GM21786 (cell line): ENCODE results near the gene CEP95.
"Not testable (repeated sequence)": the region's sequence is repeated elsewhere in the genome, so short reads cannot be mapped to it uniquely, and the experiment has no call there.

ENCODE experiments used
- ATAC-seq: cut with Tn5 transposase; IDR thresholded peaks from one replicate; pipeline ENCODE4 v1.9.1; 2021; ENCODE audit not compliant: unreplicated experiment

Gene CEP95

DNA sequence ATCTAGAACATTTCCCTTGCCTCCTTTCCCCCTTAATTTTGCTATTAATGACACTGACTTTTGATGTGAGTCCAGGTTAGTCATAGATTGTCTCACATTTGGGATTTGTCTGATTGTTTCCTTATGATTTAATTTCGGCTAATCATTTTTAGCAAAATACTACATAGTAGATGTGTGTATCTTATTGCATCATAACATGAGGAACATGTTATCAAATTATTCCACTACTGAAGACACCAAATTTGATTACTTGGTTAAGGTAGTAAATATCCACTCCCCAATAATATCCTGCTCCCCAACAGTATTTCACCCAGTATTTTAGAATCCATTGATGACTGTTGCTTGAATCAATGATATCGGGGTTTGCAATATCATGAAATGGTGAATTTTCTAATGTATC is 12.7 kb upstream of the CEP95 start:
- no peak for ATAC-seq

DNA sequence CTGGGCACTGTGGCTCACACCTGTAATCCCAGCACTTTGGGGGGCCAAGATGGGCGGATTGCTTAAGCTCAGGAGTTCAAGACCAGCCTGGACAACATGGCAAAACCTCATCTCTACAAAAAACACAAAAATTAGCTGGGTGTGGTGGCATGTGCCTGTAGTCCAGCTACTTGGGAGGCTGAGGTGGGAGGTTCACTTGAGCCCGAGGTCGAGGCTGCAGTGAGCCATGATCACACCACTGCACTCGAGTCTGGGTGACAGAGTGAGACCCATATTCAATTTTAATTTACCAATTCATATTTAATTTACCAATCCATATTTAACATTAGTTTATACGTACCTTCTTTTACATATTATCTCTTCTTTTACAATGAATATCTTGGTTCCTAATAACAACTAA is 11.5 kb upstream of the CEP95 start:
- not testable (repeated sequence) for ATAC-seq

DNA sequence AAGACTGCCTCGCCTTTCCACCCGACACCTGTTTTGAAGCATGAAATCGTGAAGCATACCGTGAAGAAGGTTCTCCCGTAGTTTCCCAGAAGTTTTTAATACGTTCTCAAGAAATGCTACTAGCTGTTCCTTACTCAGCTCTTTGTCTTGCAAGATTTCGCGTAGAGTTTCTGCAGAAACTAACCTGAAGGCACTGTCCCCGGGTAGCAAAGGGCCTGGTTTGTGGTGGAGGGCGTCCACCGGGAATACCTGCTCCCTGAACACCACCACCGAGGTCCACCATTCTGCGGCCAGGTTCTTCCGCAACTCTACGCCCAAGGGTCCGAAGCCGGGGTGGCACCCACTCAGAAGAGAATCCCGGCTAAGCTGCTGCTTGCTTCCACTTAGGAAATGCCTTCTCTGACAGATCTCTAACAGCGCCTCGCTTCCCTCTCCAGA is 10.4 kb upstream of the CEP95 start:
- ATAC-seq: no peak

DNA sequence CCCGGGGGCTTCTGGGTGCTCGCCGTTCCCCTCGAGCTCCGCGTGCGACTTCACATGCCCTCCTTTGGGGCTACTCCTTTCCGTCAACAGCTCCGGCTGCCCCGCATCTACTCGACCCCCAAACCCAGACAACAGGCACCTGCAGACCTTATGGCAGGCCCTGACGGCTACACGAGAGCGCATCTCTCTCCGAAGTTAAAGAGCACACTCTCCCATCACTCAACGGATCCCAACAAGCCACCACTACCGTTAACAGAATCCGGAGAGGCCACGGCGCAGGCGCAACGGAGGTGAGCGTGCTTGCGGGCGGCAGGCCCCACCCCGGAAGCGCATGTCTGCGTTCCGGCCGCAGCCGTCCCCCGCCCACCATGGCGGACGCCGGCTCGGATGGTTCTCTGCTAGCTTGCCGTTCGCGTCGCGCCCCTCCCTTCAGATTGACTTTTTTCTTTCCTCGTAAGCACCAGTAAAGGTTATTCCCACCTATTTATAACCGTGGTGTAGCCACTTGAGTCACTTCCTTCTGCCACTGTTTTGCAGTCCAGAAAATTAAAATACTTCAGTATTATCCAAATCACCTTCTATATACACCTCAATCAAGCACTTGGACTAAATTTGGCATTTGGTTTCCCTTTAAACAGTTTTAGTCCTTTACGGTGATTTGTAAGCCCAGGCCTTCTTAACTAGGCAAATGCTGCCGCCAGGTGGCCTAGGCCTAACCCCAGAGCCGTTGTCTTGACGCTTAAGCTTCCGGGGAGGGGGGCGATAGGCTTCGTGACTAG is 9.8 kb upstream of the CEP95 start, which contains the start of gene POLG2:
Gene POLG2, minus strand, starts transcription at position 269 of the 779 bp plus-strand sequence. Its CDS starts 86 bp downstream, at position 183.
- ATAC-seq: peak; percentile 73

DNA sequence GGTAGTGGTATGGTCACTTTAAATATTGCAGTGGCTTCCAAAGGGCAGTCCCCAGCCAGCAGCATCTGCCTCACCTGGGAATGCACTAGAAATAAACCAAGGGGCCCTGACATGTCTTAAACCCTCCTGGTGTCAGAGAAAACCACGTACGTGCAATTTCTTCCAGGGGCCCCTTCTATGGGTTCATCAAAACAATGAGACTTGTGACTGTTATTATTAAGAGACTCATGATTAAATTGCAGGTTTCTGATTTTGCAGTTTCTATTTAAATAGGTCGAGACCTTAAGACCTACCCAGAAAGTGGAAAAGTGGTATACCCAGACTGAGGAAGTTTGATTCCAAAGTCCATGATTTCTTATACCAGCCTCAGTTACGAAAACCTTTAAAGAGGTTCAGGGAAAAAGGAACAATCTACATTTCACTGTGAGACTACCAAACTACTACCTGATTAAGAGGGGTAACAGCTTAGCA is 9.2 kb upstream of the CEP95 start:
- no peak for ATAC-seq

DNA sequence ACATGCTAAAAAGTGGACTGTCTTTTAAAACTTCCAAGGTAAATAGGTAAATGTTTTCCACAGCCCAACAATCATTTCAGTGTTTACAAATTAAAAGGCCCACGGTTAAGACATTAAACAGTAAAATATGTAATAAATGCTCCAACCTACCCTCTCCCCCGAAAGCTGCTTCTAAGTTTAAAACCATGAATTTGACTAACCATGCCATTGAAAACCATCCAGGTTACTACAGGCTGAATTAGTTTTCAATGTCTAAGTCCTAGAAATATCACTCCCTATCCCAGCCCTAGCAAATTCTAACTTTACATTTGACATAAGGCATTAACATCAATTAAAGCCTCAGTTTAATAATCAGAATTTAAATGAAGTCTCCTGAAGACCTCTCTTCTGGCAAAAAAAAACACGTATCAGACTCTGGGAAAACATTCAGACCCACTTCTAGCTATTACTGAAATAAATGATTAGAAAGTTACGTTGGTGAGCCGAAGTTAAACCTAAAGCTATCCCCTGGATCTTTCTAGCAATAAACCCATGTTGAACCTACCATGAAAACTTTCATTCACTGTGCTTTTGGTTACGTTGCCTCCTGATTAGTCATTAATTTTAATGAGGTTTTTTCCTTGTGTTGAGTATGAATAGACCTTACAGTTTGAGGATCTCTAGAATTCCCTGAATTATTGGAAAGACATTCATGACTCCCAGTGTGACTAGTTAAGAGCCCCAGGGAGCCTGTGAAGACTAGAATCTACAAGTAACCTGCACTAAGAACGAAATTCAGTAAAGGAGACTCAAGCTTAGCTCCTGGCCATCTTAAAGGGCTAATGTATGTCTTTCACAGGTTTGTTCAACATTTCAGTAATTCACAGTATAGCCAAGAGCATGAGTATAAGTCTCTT is 8.2 kb upstream of the CEP95 start:
- no peak for ATAC-seq

DNA sequence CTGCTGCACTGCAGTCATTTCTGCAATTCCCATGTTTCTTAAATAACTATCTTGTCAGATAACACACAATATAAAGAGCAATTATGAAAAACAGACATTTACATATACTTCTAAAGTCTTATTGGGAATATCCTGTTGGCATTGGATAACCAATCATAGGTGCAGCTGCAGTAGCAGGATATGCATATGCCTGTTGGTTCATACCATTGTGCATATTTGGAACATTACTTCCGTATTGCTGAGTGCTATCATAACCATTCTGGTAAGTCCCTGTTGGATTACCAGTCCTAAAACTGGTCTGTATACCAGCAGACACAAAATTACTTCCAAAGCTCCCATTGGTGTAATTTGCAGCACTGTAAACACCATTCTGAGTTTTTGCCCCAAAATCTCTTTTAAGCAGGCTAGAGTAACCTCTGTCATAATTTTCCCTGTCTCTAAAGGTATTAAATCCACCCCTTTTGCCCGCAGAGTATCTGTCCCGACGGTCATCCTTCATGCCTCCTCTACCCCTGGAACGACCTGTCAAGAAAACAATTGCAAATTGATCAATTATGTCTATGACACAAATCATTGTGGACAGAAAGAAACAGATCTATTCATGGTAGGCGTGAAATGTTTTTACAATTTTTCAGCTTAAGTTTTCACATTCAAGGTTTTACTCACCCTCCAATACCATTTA is 6.8 kb upstream of the CEP95 start:
- no peak for ATAC-seq

DNA sequence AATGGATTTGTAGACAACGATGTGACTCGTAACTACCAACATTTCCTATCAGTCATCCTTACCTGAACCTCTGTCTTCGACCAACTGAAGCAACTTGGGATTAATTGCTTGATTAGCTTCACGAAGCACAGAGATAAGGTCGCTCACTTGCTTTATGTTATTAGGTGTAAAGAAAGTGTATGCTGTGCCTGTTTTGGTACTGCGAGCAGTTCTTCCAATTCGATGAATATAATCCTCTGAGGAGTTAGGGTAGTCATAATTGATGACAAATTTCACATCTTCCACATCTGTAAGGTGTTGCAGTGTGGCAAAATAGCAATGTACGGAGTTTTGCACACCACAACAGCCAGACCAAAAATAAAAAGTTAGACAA is 6.3 kb upstream of the CEP95 start:
- no peak for ATAC-seq

DNA sequence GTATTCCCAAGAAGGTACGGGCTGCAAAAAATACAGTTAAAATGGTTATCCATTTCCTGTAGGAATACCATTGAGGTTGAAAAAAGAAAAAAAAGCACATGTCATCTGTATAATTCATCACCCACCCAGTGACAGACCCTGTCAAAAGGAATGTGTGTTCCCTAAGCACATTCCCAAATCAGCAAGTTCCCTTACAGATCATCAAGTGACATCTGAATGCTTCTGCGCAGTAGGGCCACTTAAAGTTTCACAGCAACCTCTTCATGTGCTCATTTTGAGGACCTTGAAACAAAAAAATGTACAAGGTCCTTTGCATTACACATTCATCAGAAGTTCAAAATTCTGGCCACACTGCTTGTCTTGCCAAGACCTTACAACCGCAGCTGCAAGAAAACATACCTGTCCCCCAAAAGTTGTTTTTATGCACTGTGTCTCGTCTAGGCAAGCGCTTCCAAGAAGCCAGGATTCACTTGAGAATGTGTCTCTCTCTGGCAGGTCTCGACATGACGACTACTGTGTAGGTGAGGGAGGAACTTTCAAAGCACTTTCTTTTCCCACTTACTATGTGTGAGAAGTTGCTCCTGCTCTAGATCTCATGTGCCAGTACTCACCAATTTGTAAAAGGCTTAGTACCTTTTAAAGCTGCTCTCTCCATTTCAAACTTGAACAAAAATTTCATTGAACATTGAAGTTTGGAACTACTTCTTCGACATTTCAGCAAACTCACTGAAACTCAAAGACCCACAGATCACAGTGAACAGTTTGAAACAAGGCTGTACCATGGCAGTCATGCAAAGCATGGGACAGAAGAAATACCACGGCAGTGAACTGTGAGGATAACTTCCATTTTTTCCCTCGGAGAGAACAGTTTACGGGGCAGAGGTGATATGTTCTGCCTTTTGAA is 5.7 kb upstream of the CEP95 start:
- no peak for ATAC-seq

DNA sequence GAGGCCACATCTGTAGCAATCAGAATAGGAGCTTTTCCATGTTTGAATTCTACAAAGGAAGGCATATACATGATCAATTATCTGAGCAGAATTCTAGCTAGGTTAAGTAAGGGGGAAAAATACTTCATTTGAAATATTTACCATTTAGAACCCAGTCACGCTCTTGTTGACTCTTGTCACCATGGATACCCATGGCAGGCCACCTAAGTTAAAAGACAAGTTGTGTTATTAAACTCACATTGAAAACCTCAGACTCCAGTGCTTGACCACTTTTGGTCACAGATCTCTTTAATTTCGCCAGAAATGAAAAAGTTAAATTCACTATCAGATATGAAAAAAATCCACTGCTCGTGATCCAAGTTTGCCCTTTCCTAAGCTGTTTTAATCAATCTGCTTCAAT is 4.8 kb upstream of the CEP95 start:
- no peak for ATAC-seq

DNA sequence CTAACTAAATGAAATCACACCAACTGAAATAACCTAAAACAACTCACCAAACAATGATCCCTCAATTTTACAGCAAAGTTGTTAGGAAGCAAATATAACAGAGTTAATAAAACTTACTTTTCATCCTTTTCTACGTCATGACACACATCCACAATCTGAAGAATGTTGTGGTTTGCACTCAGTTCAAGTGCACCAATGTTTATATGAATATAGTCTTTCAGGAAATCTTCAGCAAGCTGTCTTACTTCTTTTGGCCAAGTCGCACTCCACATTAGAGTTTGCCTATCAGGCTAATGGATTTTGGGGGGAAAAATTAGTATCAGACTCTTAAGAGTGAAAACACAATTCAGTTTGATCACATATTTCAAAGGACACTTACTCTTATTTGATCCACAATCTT is 4.0 kb upstream of the CEP95 start:
- ATAC-seq: no peak

DNA sequence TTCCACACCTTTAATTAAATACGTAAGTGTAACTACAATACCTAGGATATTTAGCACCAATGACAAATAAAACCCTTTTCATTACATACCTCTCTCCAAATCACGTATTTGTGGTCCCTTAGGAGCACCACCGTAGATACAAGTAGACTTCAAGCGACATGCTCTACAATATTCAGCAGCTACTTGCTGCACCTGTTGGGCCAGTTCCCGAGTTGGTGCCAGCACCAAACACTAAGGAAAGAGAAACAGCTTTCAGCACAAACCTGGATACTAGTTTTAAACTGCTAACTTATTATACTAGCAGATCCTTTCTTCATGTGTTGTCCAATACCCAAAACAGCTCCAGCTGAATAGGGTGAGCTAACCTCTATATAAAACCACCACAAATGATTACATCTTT is 3.4 kb upstream of the CEP95 start:
- no peak for ATAC-seq

DNA sequence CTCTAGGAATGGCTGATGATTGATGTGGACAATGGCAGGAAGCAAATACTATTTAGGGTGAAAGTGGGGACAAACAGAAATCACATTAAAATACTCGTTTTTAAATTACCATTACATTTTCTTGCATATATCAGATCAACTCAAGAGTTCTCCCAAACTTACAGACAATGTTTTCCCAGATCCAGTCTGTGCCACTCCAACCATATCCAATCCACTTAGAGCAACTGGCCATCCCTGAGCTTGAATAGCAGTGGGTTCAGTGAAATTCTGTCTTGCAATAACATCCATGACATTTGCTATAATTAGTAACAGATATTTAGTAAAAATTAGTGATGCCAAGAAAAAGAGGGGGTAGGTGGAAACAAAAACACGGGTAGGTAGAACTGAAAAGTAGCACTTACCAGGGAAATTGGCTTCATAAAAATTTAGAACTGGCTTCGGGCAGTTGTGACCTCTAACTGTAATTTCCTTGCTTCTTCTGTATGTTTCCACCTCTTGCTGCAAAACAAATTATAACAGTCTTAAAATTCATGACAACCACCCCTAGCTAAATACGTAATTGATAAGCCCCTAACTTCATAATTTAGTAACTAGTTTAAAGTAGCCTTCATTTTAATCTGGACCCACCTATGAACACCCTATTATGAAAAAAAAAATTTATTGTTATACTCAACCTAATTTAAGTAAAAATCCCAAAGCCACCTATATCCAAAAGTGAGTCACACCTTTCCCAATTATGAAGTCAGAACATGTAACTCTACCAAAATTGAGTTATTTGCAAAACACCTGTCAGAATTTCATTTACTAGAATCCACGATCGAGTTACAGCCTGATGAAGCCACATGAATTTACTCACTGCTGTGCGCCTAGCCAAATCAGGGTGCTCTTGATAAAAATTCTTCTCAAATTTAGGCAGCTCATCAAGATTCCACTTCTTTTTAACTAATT is 2.7 kb upstream of the CEP95 start:
- ATAC-seq: no peak

DNA sequence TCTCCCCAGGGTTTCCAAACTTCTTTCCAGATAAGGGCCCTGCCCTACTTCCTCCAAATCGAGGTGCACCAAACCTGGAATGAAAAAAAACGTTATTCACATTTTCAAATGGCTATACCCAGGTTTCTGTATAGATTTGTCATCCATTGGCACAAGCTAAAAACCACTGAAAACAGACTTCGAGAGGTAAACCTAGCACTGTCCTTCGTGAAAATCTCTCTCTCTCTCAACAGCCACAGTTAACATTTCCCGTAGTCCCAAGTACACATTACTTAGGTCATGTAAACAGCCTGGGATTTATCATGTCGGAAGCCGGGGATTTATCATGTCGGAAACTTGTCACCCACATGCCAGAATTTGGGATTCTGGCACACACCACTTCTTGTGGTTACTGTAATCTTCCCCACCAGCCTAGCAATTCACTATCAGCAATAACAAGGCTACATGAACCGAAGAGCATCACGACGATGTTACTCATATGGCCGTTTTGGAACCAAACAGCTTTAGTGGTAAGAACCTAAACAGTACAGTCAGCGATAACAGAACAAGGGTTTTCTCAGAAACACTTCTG is 1.9 kb upstream of the CEP95 start:
- ATAC-seq: no peak

DNA sequence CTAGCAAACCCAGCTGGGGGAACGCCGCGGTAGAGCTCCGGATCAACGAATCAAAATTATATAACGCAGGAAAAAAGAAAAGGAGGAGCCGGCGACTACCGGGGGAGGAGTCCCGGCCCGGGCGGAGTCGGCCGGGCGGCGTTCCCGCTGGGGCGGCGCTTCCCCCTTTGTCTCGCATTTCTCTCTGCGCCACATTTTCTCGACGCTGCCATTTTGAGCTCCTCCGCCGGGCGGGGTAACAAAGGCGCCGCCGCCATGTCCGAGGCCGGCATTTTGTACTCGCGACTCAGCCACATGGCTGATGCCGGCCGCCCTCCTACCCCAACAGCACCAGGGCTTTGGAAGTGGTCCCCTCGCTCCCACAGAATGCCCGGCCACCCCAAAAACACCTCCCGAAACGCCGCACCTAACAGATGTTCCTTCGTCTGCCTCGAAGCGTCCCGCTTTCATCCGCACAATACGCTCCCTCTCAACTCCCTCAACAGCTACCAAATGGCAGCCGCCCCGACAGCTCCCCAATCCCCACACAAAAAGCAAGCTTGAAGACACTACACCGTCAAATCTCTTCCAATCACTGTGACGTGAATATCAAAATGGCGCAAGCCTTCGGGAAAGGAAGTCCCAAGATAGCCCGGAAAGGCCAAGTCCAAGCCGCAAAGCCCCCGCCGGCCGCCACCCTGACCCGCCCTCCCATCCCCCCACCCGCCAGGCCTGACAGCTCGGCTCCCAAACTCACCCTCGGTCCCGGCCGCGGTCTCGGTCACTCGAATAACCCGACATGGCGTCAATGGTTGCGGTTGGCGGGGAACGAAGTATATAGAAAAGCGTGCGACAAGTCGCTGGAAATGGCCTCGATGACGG is 1.2 kb upstream of the CEP95 start:
- ATAC-seq: peak; percentile 23

DNA sequence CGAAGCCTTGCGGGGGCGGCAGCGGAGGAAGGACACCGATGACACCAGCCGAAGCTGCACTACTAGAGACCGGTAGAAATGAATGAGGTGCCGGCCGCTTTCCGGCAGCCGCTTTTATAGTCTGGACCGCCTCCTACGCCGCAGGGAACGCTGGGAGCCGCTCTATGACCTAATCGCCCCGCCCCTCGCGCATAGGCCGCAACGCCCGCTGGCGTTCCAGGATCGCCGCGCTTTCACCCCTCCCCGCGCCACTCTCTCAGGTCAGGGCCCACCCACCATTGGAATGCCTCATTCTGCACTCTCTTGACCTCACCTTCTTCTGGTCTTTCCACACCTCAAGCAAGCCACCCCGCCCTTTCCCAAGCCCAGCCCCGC is 589 bp upstream of the CEP95 start, which contains the start of gene DDX5:
Gene DDX5, minus strand, starts transcription at position 89 of the 375 bp plus-strand sequence. CDS start 170 bp downstream, outside the sequence.
- peak; percentile 61 for ATAC-seq

DNA sequence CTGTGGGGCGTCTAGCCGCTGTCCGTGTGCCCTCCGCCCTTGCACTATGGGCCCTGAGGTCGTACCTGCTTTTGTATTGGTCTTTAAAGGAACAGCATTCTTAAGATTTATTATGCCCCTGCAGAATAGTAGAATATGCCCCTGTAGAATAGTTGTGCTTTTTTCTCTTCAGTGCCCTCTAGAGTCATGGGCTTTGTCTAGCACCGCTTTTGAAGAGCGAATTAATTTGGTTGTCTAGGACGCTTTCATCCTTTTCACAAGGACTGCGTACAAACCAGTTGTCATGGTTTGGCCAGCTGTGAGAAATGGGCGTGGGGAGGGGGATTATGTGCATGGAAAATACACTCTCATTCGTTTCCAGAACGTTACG is 621 bp downstream of the CEP95 start:
- ATAC-seq: no peak

DNA sequence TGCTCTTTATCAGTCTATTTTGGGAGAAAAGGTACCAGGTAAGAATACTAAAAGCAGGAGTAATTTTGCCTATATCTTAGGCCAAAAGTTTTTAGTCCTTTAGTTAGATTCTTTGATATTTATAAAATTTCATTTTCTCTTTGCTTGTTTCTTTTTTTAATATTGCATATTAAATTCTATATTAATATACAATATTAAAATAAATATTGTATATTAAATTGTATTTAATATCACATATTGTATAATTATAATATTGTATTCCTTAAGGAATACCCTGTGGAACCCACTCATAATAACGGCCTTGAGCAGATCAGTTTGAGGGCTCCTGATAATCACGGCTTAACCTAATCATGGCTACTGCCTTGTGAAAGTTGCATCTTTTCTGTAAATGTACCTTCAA is 1.9 kb downstream of the CEP95 start:
- no peak for ATAC-seq
